ENCODE data around the gene KLHL26.
"Not testable (repeated sequence)": the region's sequence is repeated elsewhere in the genome, so short reads cannot be mapped to it uniquely, and the experiment has no call there.

Gene KLHL26

GRCh38 chr19:18599485-18599884 is 37.3 kb upstream of the KLHL26 start:
- Histone ChIP-seq H3K4me1 (ENCODE audit: low read length) (peaks cover 9% of the 10 kb centered on the region), H3K9me3 (ENCODE audit: insufficient read depth, low read length) (no peaks in the 10 kb centered on the region), H3K4me2 (ENCODE audit: low read length) (no peak overlapping the region), H3K9ac (ENCODE audit: low read length) (no peak overlapping the region), H2AFZ (ENCODE audit: low read depth, low read length) (no peak overlapping the region), H3K4me3 (ENCODE audit: low read length) (no peak overlapping the region), H3K36me3 (replicated peaks; ENCODE audit: low read depth, low read length) (no peaks in the 10 kb centered on the region), H3K27ac (ENCODE audit: low read length) (no peak overlapping the region), H4K20me1 (ENCODE audit: insufficient read depth, low read length) (no peaks in the 10 kb centered on the region), H3K79me2 (ENCODE audit: low read length) (no peaks in the 10 kb centered on the region), H3K27me3 (ENCODE audit: low read depth, low read length) (peaks cover 6% of the 10 kb centered on the region)
- TF ChIP-seq, protein P1, sequence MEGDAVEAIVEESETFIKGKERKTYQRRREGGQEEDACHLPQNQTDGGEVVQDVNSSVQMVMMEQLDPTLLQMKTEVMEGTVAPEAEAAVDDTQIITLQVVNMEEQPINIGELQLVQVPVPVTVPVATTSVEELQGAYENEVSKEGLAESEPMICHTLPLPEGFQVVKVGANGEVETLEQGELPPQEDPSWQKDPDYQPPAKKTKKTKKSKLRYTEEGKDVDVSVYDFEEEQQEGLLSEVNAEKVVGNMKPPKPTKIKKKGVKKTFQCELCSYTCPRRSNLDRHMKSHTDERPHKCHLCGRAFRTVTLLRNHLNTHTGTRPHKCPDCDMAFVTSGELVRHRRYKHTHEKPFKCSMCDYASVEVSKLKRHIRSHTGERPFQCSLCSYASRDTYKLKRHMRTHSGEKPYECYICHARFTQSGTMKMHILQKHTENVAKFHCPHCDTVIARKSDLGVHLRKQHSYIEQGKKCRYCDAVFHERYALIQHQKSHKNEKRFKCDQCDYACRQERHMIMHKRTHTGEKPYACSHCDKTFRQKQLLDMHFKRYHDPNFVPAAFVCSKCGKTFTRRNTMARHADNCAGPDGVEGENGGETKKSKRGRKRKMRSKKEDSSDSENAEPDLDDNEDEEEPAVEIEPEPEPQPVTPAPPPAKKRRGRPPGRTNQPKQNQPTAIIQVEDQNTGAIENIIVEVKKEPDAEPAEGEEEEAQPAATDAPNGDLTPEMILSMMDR (IDR thresholded peaks at IDR 0.05; ENCODE audit: low read depth, low read length): no peak
- no peak for TF ChIP-seq EZH2phosphoT487 (IDR thresholded peaks at IDR 0.05; ENCODE audit: low read depth)

- H3K4me1 ChIP-seq (ENCODE audit: low read length); H3K9ac ChIP-seq (ENCODE audit: low read length); H2AFZ ChIP-seq (ENCODE audit: low read depth, low read length); H3K36me3 ChIP-seq (replicated peaks; ENCODE audit: low read depth, low read length); H3K79me2 ChIP-seq (ENCODE audit: low read length); H3K9me3 ChIP-seq (ENCODE audit: insufficient read depth, low read length); H3K27me3 ChIP-seq (ENCODE audit: low read depth, low read length); H3K27ac ChIP-seq (ENCODE audit: low read length); H3K4me2 ChIP-seq (ENCODE audit: low read length); H4K20me1 ChIP-seq (ENCODE audit: insufficient read depth, low read length); H3K4me3 ChIP-seq (ENCODE audit: low read length): not testable (repeated sequence)
Observed at GRCh38 chr19:18600692-18601397, 36.0 kb upstream of the KLHL26 start.

DNA sequence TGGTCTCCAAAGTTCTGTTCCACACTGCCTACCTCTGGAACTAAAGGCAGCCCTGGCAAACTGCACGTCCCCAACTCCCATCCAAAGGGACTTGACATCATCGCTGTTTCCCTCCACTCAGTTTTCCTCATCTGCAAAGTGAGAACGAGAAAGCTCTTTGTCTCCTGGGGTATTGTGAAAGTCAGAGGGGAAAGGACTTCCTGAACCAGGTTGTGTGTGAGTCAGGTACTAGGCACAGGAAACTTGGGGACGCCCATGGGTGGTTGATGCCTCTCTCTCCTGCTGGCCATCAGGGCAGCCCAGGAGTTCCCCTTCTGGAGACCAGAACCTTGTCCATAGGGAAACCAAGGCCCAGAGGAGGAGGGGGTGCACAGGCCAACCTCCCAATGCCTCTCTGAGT is 35.0 kb upstream of the KLHL26 start:
- H4K20me1 ChIP-seq (ENCODE audit: insufficient read depth, low read length): no peaks in the 10 kb centered on the region
- H3K9ac ChIP-seq (ENCODE audit: low read length): no peak overlapping the region
- no peaks in the 10 kb centered on the region for H3K4me1 ChIP-seq (ENCODE audit: low read length)
- no peak overlapping the region for H3K27ac ChIP-seq (ENCODE audit: low read length)
- no peaks in the 10 kb centered on the region for H3K79me2 ChIP-seq (ENCODE audit: low read length)
- H3K4me2 ChIP-seq (ENCODE audit: low read length): no peak overlapping the region
- peaks cover 8% of the 10 kb centered on the region for H3K27me3 ChIP-seq (ENCODE audit: low read depth, low read length)
- no peaks in the 10 kb centered on the region for H3K36me3 ChIP-seq (replicated peaks; ENCODE audit: low read depth, low read length)
- H3K4me3 ChIP-seq (ENCODE audit: low read length): no peak overlapping the region
- H2AFZ ChIP-seq (ENCODE audit: low read depth, low read length): no peak overlapping the region
- TF ChIP-seq, protein P1 (IDR thresholded peaks at IDR 0.05; ENCODE audit: low read depth, low read length): no peak
- no peak for TF ChIP-seq EZH2phosphoT487 (IDR thresholded peaks at IDR 0.05; ENCODE audit: low read depth)
- no peaks in the 10 kb centered on the region for H3K9me3 ChIP-seq (ENCODE audit: insufficient read depth, low read length)

DNA sequence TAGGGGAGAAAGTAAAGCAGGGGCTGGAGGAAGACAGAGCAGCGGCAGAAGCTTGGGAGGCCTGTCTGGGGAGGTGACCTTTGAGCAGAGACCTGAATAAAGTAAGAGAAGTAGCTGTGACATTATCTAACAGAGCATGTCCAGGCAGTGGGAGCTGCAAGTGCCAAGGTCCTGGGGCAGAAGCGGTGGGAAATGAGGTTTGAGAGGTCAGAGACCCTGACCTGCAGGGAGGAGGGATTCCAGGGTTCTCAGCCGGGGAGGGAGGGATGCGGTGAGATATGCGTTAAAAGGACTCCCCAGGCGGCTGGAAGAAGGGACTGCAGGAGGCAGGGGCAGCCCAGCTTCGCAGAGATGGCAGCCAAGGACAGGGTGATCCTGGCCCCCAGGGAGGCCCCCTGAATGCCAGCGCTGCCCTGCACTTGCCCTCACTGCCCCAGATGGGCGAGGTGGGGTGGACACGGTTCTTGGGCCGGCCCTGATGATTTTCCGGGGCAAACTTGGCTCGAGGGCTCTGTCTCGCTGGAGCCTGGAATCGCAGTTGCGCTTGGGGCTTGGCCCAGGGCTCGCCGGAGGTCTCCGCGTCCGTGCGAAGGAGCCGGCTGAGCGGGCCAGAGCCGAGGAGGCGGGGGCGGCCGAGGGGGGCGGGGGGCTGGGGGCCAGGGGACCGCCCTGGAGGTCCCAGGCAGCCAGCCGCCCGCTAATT is 33.4 kb upstream of the KLHL26 start:
- no peak for TF ChIP-seq EZH2phosphoT487 (IDR thresholded peaks at IDR 0.05; ENCODE audit: low read depth)
- TF ChIP-seq, protein P1 (IDR thresholded peaks at IDR 0.05; ENCODE audit: low read depth, low read length): no peak
- Histone ChIP-seq H3K36me3 (replicated peaks; ENCODE audit: low read depth, low read length) (no peaks in the 10 kb centered on the region), H3K27ac (ENCODE audit: low read length) (no peak overlapping the region), H3K9ac (ENCODE audit: low read length) (no peak overlapping the region), H3K27me3 (ENCODE audit: low read depth, low read length) (peaks cover 14% of the 10 kb centered on the region), H3K79me2 (ENCODE audit: low read length) (no peaks in the 10 kb centered on the region), H3K9me3 (ENCODE audit: insufficient read depth, low read length) (no peaks in the 10 kb centered on the region), H3K4me2 (ENCODE audit: low read length) (no peak overlapping the region), H3K4me3 (ENCODE audit: low read length) (no peak overlapping the region), H3K4me1 (ENCODE audit: low read length) (no peaks in the 10 kb centered on the region), H4K20me1 (ENCODE audit: insufficient read depth, low read length) (no peaks in the 10 kb centered on the region), H2AFZ (ENCODE audit: low read depth, low read length) (no peak overlapping the region)
